A673 (cell line): ENCODE data around the gene BABAM2.

Experiments
- EZH2 ChIP-seq: fragments of 200-600 bp; sonication (generic); IDR thresholded peaks from 2 replicates; pipeline ENCODE4 v1.6.1; 2017; ENCODE audit warnings: borderline replicate concordance, low read depth, mild to moderate bottlenecking, mixed read lengths, antibody characterized with exemption, low read length; ENCODE audit not compliant: poor library complexity, severe bottlenecking
- TF ChIP-seq, protein P1 (sequence below): fragments of 300-800, 200-600 bp; sonication (generic); conservative IDR thresholded peaks from 2 replicates; pipeline ENCODE4 v1.5.1; 2017; ENCODE audit warnings: low read depth, mild to moderate bottlenecking, antibody characterized with exemption, low read length, moderate library complexity, mixed read lengths

DNA sequence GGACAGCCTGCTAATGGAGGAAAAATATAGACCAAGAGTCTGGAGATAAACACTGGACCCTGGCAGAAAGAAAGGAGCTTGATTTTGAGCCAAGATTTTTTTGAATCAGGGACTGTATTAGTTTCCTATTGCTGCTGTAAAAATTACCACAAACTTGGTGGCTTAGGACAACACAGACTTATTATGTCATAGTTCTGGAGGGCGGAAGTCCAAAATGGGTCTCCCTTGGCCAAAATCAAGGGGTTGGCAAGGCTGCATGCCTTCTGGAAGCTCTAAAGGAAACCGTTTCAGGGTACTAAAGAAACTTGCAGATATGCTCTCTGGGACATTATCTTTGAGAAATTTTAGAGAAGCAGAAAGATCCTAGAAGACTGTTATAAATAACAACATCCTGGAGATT lies 140.1 kb downstream of the BABAM2 start:
- TF ChIP-seq, protein P1, sequence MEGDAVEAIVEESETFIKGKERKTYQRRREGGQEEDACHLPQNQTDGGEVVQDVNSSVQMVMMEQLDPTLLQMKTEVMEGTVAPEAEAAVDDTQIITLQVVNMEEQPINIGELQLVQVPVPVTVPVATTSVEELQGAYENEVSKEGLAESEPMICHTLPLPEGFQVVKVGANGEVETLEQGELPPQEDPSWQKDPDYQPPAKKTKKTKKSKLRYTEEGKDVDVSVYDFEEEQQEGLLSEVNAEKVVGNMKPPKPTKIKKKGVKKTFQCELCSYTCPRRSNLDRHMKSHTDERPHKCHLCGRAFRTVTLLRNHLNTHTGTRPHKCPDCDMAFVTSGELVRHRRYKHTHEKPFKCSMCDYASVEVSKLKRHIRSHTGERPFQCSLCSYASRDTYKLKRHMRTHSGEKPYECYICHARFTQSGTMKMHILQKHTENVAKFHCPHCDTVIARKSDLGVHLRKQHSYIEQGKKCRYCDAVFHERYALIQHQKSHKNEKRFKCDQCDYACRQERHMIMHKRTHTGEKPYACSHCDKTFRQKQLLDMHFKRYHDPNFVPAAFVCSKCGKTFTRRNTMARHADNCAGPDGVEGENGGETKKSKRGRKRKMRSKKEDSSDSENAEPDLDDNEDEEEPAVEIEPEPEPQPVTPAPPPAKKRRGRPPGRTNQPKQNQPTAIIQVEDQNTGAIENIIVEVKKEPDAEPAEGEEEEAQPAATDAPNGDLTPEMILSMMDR = no peak
- TF ChIP-seq EZH2 = no peak
